Measurements from ENCODE around the gene A1BG.
"Not testable (repeated sequence)": the region's sequence is repeated elsewhere in the genome, so short reads cannot be mapped to it uniquely, and the experiment has no call there.

A1BG gene

GRCh38 chr19:58376724-58377123, 23.4 kb upstream of the A1BG start:
- not testable (repeated sequence) for H3K4me3 Mint-ChIP-seq; H3K9me3 Mint-ChIP-seq; DNase-seq; H3K27ac Mint-ChIP-seq; H3K36me3 Mint-ChIP-seq (ENCODE audit: low read depth); H3K27me3 Mint-ChIP-seq
- peaks cover 15% of the 10 kb centered on the region for H3K4me1 Mint-ChIP-seq (ENCODE audit: low read depth)

GRCh38 chr19:58374200-58374599, 20.9 kb upstream of the A1BG start:
- H3K4me3 Mint-ChIP-seq: no peak overlapping the region
- no peak for DNase-seq
- H3K4me1 Mint-ChIP-seq (ENCODE audit: low read depth): peaks cover 2% of the 10 kb centered on the region
- no peaks in the 10 kb centered on the region for H3K36me3 Mint-ChIP-seq (ENCODE audit: low read depth)
- no peaks in the 10 kb centered on the region for H3K27me3 Mint-ChIP-seq
- H3K27ac Mint-ChIP-seq: no peak overlapping the region
- no peaks in the 10 kb centered on the region for H3K9me3 Mint-ChIP-seq

- DNase-seq: no peak
- Mint-ChIP-seq H3K9me3 (no peaks in the 10 kb centered on the region), H3K27ac (no peak overlapping the region), H3K4me1 (ENCODE audit: low read depth) (peaks cover 2% of the 10 kb centered on the region), H3K27me3 (no peaks in the 10 kb centered on the region), H3K4me3 (no peak overlapping the region), H3K36me3 (ENCODE audit: low read depth) (no peaks in the 10 kb centered on the region)
Observed at GRCh38 chr19:58372311-58373133, 19.2 kb upstream of the A1BG start.

GRCh38 chr19:58368561-58369360, 15.5 kb upstream of the A1BG start:
- no peak overlapping the region for H3K4me3 Mint-ChIP-seq
- H3K36me3 Mint-ChIP-seq (ENCODE audit: low read depth): no peaks in the 10 kb centered on the region
- no peaks in the 10 kb centered on the region for H3K27me3 Mint-ChIP-seq
- no peak overlapping the region for H3K27ac Mint-ChIP-seq
- no peaks in the 10 kb centered on the region for H3K9me3 Mint-ChIP-seq
- no peak for DNase-seq
- no peaks in the 10 kb centered on the region for H3K4me1 Mint-ChIP-seq (ENCODE audit: low read depth)

- Mint-ChIP-seq H3K27me3 (no peaks in the 10 kb centered on the region), H3K4me1 (ENCODE audit: low read depth) (peaks cover 1% of the 10 kb centered on the region), H3K36me3 (ENCODE audit: low read depth) (no peaks in the 10 kb centered on the region), H3K4me3 (no peak overlapping the region), H3K9me3 (no peaks in the 10 kb centered on the region), H3K27ac (no peak overlapping the region)
- DNase-seq: no peak
Observed at GRCh38 chr19:58367698-58368454, 14.6 kb upstream of the A1BG start.

- Mint-ChIP-seq H3K27me3 (no peaks in the 10 kb centered on the region), H3K4me3 (no peak overlapping the region), H3K9me3 (no peaks in the 10 kb centered on the region), H3K36me3 (ENCODE audit: low read depth) (peaks cover 5% of the 10 kb centered on the region), H3K4me1 (ENCODE audit: low read depth) (peaks cover 8% of the 10 kb centered on the region), H3K27ac (no peak overlapping the region)
- no peak for DNase-seq
Observed at GRCh38 chr19:58366585-58367430, 13.5 kb upstream of the A1BG start.

GRCh38 chr19:58364146-58364545, 10.9 kb upstream of the A1BG start:
- no peak overlapping the region for H3K27ac Mint-ChIP-seq
- H3K36me3 Mint-ChIP-seq (ENCODE audit: low read depth): peaks cover 5% of the 10 kb centered on the region
- no peak overlapping the region for H3K4me3 Mint-ChIP-seq
- DNase-seq: no peak
- H3K4me1 Mint-ChIP-seq (ENCODE audit: low read depth): peaks cover 15% of the 10 kb centered on the region
- H3K27me3 Mint-ChIP-seq: no peaks in the 10 kb centered on the region
- no peaks in the 10 kb centered on the region for H3K9me3 Mint-ChIP-seq

- H3K36me3 Mint-ChIP-seq (ENCODE audit: low read depth): peaks cover 5% of the 10 kb centered on the region
- H3K27me3 Mint-ChIP-seq: no peaks in the 10 kb centered on the region
- H3K27ac Mint-ChIP-seq: peak within 1 kb of the TSS; percentile 96
- H3K4me3 Mint-ChIP-seq: peak within 1 kb of the TSS; percentile 94
- peak; percentile 97 for DNase-seq
- no peaks in the 10 kb centered on the region for H3K9me3 Mint-ChIP-seq
- H3K4me1 Mint-ChIP-seq (ENCODE audit: low read depth): peaks cover 19% of the 10 kb centered on the region
Observed at GRCh38 chr19:58362272-58362994, 9.1 kb upstream of the A1BG start, which contains the start of gene ZNF497. Gene ZNF497 (minus strand): TSS chr19:58362751. CDS start chr19:58357635, 5,116 bp downstream.

GRCh38 chr19:58361900-58362271, 8.6 kb upstream of the A1BG start:
- H3K4me1 Mint-ChIP-seq (ENCODE audit: low read depth): peaks cover 22% of the 10 kb centered on the region
- peak overlapping the region; percentile 96 for H3K27ac Mint-ChIP-seq
- peaks cover 5% of the 10 kb centered on the region for H3K36me3 Mint-ChIP-seq (ENCODE audit: low read depth)
- H3K4me3 Mint-ChIP-seq: peak overlapping the region; percentile 94
- H3K27me3 Mint-ChIP-seq: no peaks in the 10 kb centered on the region
- H3K9me3 Mint-ChIP-seq: no peaks in the 10 kb centered on the region
- DNase-seq: no peak

GRCh38 chr19:58357481-58358145, 4.3 kb upstream of the A1BG start:
- peaks cover 35% of the 10 kb centered on the region for H3K4me1 Mint-ChIP-seq (ENCODE audit: low read depth)
- H3K36me3 Mint-ChIP-seq (ENCODE audit: low read depth): peaks cover 5% of the 10 kb centered on the region
- H3K27ac Mint-ChIP-seq: no peak overlapping the region
- DNase-seq: no peak
- H3K27me3 Mint-ChIP-seq: peaks cover 4% of the 10 kb centered on the region
- no peaks in the 10 kb centered on the region for H3K9me3 Mint-ChIP-seq
- H3K4me3 Mint-ChIP-seq: no peak overlapping the region

GRCh38 chr19:58356766-58357480, 3.6 kb upstream of the A1BG start:
- H3K27me3 Mint-ChIP-seq: peaks cover 4% of the 10 kb centered on the region
- peak overlapping the region; percentile 44 for H3K4me3 Mint-ChIP-seq
- H3K4me1 Mint-ChIP-seq (ENCODE audit: low read depth): peaks cover 32% of the 10 kb centered on the region
- no peak overlapping the region for H3K27ac Mint-ChIP-seq
- peak; percentile 44 for DNase-seq
- H3K9me3 Mint-ChIP-seq: no peaks in the 10 kb centered on the region
- peaks cover 5% of the 10 kb centered on the region for H3K36me3 Mint-ChIP-seq (ENCODE audit: low read depth)

- Mint-ChIP-seq H3K4me1 (ENCODE audit: low read depth) (peaks cover 25% of the 10 kb centered on the region), H3K4me3 (peak overlapping the region; percentile 44), H3K27me3 (peaks cover 4% of the 10 kb centered on the region), H3K36me3 (ENCODE audit: low read depth) (peaks cover 8% of the 10 kb centered on the region), H3K9me3 (no peaks in the 10 kb centered on the region), H3K27ac (no peak overlapping the region)
- peak; percentile 71 for DNase-seq
Observed at GRCh38 chr19:58355908-58356765, 2.8 kb upstream of the A1BG start.
